Measurements from ENCODE around the gene ACSM4. TPM values are rescaled to one million over a fixed set of nuclear protein-coding genes. Genes with fewer than 3 reads are reported as not detected.

ACSM4 gene
- total and polyA plus RNA-seq, 9 of the 15 experiments (the other 6 are each of a cell fraction or from before 2014, with no cell fraction given) = not detected

DNA sequence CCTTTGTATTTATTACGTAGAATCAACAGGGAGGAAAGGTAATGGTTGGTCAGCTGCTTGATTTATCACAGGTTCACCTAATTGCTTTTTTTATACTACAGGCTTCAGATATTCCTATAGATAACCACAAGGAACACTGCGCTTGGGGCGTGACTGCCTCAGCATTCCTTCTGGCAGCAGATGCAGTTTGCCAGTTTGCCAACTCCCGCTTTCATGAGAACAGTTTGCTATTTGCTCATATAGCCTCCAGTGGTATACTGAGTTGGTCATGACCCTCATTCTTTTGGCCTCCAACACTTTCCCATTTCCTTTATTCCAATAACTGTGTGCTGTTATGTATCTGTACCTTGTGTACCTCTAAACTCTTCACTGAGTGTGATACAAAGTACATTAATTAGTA is 38.6 kb upstream of the ACSM4 start:
- WGBS (ENCODE audit: insufficient coverage, low coverage, missing lambda C conversion rate) = 70% methylated on average over 4 of the region's 4 CpGs
- no TSS peak for BruUV-seq (replicated peaks)
- intact Hi-C loops (cut with micrococcal nuclease) (no loop called here), in situ Hi-C loops (cut with MboI) (no loop called here)
- ChIA-PET CTCF (ENCODE audit: low intra/inter-chr PET ratio) (no interaction called here), POLR2A (no interaction called here)
- Histone ChIP-seq H3K27ac (ENCODE audit: extremely low read depth, low read depth, low read length) (no peak overlapping the region), H3K79me2 (ENCODE audit: control insufficient read depth, insufficient read depth, low read length) (no peaks in the 10 kb centered on the region), H3K36me3 (ENCODE audit: control insufficient read depth, insufficient read depth, low read length) (no peaks in the 10 kb centered on the region), H3K9ac (ENCODE audit: insufficient read depth in 1 of 2, low read depth in 2 of 2, low read length in 2 of 2) (no peak overlapping the region), H3K27me3 (ENCODE audit: control insufficient read depth in 2 of 2, insufficient read depth in 2 of 2, low read length in 2 of 2) (no peaks in the 10 kb centered on the region), H3K4me3 (no peak overlapping the region), H3K9me3 (replicated peaks; ENCODE audit: control insufficient read depth, insufficient read depth, low read depth, low read length) (no peaks in the 10 kb centered on the region), H3K9me1 (ENCODE audit: control insufficient read depth, insufficient read depth, low read length) (no peaks in the 10 kb centered on the region), H4K20me1 (replicated peaks; ENCODE audit: control insufficient read depth, insufficient read depth, low read length) (no peaks in the 10 kb centered on the region), H3K4me2 (ENCODE audit: insufficient read depth, low read length) (no peak overlapping the region), H3K4me1 (replicated peaks in 1 of 2; ENCODE audit: control insufficient read depth in 2 of 2, insufficient read depth in 2 of 2, low read length in 2 of 2) (no peaks in the 10 kb centered on the region), H2AFZ (ENCODE audit: low read depth, low read length) (no peak overlapping the region)
- DNase-seq (ENCODE audit: extremely low read depth in 1 of 4, low spot score in 3 of 4) (no peak), ATAC-seq (no peak), FAIRE-seq (no peak)
- TF ChIP-seq, protein P1, sequence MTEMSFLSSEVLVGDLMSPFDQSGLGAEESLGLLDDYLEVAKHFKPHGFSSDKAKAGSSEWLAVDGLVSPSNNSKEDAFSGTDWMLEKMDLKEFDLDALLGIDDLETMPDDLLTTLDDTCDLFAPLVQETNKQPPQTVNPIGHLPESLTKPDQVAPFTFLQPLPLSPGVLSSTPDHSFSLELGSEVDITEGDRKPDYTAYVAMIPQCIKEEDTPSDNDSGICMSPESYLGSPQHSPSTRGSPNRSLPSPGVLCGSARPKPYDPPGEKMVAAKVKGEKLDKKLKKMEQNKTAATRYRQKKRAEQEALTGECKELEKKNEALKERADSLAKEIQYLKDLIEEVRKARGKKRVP (CRISPR knock-in tag; IDR thresholded peaks at IDR 0.05) = no peak
- no peak for TF ChIP-seq ZNF146 (CRISPR knock-in tag; IDR thresholded peaks at IDR 0.05; ENCODE audit: unreplicated experiment)
- no peak for TF ChIP-seq NCOR1 (IDR thresholded peaks at IDR 0.05)
- no peak for TF ChIP-seq PTRF (tag; IDR thresholded peaks at IDR 0.05)
- TF ChIP-seq ZNF3 (CRISPR knock-in tag; IDR thresholded peaks at IDR 0.05) = no peak
- TF ChIP-seq ARID1B (IDR thresholded peaks at IDR 0.05) = no peak
- TF ChIP-seq RBBP5 (IDR thresholded peaks at IDR 0.05; ENCODE audit: borderline replicate concordance, insufficient read depth, low read length, poor library complexity, severe bottlenecking) = no peak
- no peak for TF ChIP-seq MCM7 (IDR thresholded peaks at IDR 0.05)
- TF ChIP-seq ZC3H4 (CRISPR knock-in tag; IDR thresholded peaks at IDR 0.05; ENCODE audit: borderline replicate concordance) = no peak
- no peak for TF ChIP-seq RBM17 (IDR thresholded peaks at IDR 0.05; ENCODE audit: borderline replicate concordance, low read depth, low read length)
- no peak for TF ChIP-seq SRSF7 (optimal IDR thresholded peaks at IDR 0.05; ENCODE audit: low read depth, low read length)
- no peak for TF ChIP-seq KLF6 (CRISPR knock-in tag; IDR thresholded peaks at IDR 0.05; ENCODE audit: borderline replicate concordance)
- no peak for TF ChIP-seq CBX1 (IDR thresholded peaks at IDR 0.05; ENCODE audit: low read depth)
- no peak for TF ChIP-seq NFATC3 (IDR thresholded peaks at IDR 0.05)
- no peak for TF ChIP-seq ZNF282 (CRISPR knock-in tag; IDR thresholded peaks at IDR 0.05)
